Raji (cell line): ENCODE results near the gene RFX4.
A peak's percentile ranks its signal among the peaks of the same experiment; 100 is the strongest.

Experiments used
- POLR2A ChIP-seq: IDR thresholded peaks from 2 replicates; pipeline ENCODE4 v1.6.1; 2011; ENCODE audit warnings: low read depth, low read length, control low read depth; ENCODE audit not compliant: insufficient read depth

Gene RFX4

GRCh38 chr12:106773286-106774004 is 190.6 kb downstream of the RFX4 start:
- TF ChIP-seq POLR2A = no peak

GRCh38 chr12:106774005-106774807 is 191.4 kb downstream of the RFX4 start, which contains the start of gene RIC8B:
Gene RIC8B (plus strand): TSS chr12:106774682. CDS start chr12:106774746, 64 bp downstream.
- peak; percentile 50; the same call in 1 of the 2 replicates for TF ChIP-seq POLR2A

GRCh38 chr12:106774808-106775524 is 192.2 kb downstream of the RFX4 start:
- no peak for TF ChIP-seq POLR2A

- TF ChIP-seq POLR2A = no peak
Measured at GRCh38 chr12:106776897-106777296, 194.1 kb downstream of the RFX4 start.

GRCh38 chr12:106780010-106780631 is 197.3 kb downstream of the RFX4 start:
- no peak for TF ChIP-seq POLR2A

GRCh38 chr12:106782619-106783018 is 199.8 kb downstream of the RFX4 start:
- no peak for TF ChIP-seq POLR2A

- no peak for TF ChIP-seq POLR2A
Measured at GRCh38 chr12:106783515-106783914, 200.7 kb downstream of the RFX4 start.

GRCh38 chr12:106790020-106790419 is 207.2 kb downstream of the RFX4 start:
- TF ChIP-seq POLR2A = no peak

GRCh38 chr12:106791531-106791930 is 208.7 kb downstream of the RFX4 start:
- TF ChIP-seq POLR2A = no peak

- TF ChIP-seq POLR2A = no peak
Measured at GRCh38 chr12:106794369-106794768, 211.6 kb downstream of the RFX4 start.

GRCh38 chr12:106801167-106801708 is 218.4 kb downstream of the RFX4 start:
- no peak for TF ChIP-seq POLR2A

GRCh38 chr12:106801830-106802533 is 219.2 kb downstream of the RFX4 start:
- no peak for TF ChIP-seq POLR2A

- no peak for TF ChIP-seq POLR2A
Measured at GRCh38 chr12:106804668-106805067, 221.9 kb downstream of the RFX4 start.
